Astrocyte (in vitro differentiated cells and primary cell): Measurements from ENCODE around the gene NELFA.

Experiments
- EZH2 ChIP-seq: IDR thresholded peaks from 2 replicates; pipeline ENCODE4 v1.6.1; 2012; ENCODE audit warnings: mild to moderate bottlenecking, low read length, inconsistent platforms; ENCODE audit not compliant: insufficient read depth
- TF ChIP-seq, protein P1 (sequence below): IDR thresholded peaks from 2 replicates; pipeline ENCODE4 v1.5.1; 2011; ENCODE audit warnings: low read depth, mild to moderate bottlenecking, inconsistent platforms, low read length, moderate library complexity; ENCODE audit not compliant: insufficient read depth

DNA sequence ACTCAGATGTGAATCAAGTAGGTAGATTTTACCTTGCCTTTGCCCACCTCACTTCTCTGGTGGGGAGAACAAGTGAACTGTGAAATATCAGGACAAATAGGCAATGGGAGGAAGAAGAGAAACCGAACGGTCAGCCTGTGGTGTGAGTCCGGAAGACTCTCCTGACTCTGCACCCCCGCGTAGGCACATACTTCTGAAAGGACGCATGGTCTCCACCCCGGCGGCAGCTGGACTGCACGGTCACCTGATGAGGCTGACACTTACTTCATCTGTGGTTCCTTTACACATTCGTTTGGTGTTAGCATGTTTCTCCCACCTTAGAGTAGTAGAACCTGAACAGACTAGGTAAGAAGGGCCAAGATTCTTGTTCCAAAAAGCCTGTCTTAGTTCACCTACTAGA lies 58.4 kb downstream of the NELFA start:
- no peak for TF ChIP-seq EZH2
- TF ChIP-seq, protein P1, sequence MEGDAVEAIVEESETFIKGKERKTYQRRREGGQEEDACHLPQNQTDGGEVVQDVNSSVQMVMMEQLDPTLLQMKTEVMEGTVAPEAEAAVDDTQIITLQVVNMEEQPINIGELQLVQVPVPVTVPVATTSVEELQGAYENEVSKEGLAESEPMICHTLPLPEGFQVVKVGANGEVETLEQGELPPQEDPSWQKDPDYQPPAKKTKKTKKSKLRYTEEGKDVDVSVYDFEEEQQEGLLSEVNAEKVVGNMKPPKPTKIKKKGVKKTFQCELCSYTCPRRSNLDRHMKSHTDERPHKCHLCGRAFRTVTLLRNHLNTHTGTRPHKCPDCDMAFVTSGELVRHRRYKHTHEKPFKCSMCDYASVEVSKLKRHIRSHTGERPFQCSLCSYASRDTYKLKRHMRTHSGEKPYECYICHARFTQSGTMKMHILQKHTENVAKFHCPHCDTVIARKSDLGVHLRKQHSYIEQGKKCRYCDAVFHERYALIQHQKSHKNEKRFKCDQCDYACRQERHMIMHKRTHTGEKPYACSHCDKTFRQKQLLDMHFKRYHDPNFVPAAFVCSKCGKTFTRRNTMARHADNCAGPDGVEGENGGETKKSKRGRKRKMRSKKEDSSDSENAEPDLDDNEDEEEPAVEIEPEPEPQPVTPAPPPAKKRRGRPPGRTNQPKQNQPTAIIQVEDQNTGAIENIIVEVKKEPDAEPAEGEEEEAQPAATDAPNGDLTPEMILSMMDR = no peak
